Left lung (tissue), 10 donors: ENCODE measurements around the gene TACO1. TPM values are rescaled to one million over a fixed set of nuclear protein-coding genes. Genes with fewer than 3 reads are reported as not detected.

ENCODE experiments used
- ATAC-seq: fragments of 200-7000 bp; cut with Tn5 transposase; one replicate; pipeline ENCODE4 v1.9.1; 2020; ENCODE audit warnings: moderate library complexity
- DNase-seq, 4 donors: peaks; one replicate each; pipeline ENCODE4 v3.0.0-alpha.2; 2013 to 2020
- H3K27ac ChIP-seq, 2 donors: fragments of 200-600 bp; sonication (generic) in 1 of 2; one replicate each; pipeline versions ENCODE4 v1.5.0 to v1.8.0; 2020 to 2021
- H3K27me3 ChIP-seq, 2 donors: fragments of 200-600 bp; sonication (generic) in 1 of 2; one replicate each; pipeline versions ENCODE4 v1.5.0 to v1.8.0; 2020 to 2021
- H3K36me3 ChIP-seq, 2 donors: fragments of 200-600 bp; sonication (generic) in 1 of 2; one replicate each; pipeline versions ENCODE4 v1.5.0 to v1.8.0; 2020 to 2021
- H3K4me1 ChIP-seq, 2 donors: fragments of 200-600 bp; one replicate each; pipeline ENCODE4 v1.8.0; 2021
- H3K4me3 ChIP-seq, 2 donors: fragments of 200-600 bp; sonication (generic) in 1 of 2; one replicate each; pipeline versions ENCODE4 v1.5.0 to v1.8.0; 2020 to 2021; ENCODE audit warnings: mild to moderate bottlenecking in 1 of 2
- H3K9me3 ChIP-seq, 2 donors: fragments of 200-600 bp; sonication (generic) in 1 of 2; one replicate each; pipeline versions ENCODE4 v1.5.0 to v1.8.0; 2020 to 2021
- CTCF ChIP-seq, 2 donors: fragments of 200-600 bp; sonication (generic) in 1 of 2; IDR thresholded peaks; one replicate each; pipeline versions ENCODE4 v1.5.0 to v1.8.0; 2021; ENCODE audit warnings: antibody characterized with exemption in 2 of 2
- intact Hi-C, 2 donors: fragments of 100-400 bp; cut with DNase I; formaldehyde crosslinking; loops; one replicate each; pipeline versions ENCODE4 v1.11.2 to v1.14.2; 2022
- polyA plus RNA-seq, 6 donors: library from polyadenylated mRNA; unstranded; fragments of 120-200 nt; gene quantifications; one replicate each; pipeline ENCODE4 v1.2.1, GENCODE V29; 2013; ENCODE audit not compliant: insufficient read length in 6 of 6
- total RNA-seq, 2 donors: library from RNA; stranded (reverse); fragmentation: NEBNext Ultra II Directional; extraction: Animal tissue kit (Norgen Biotek cat#: 25700); gene quantifications; one replicate each; pipeline ENCODE4 v1.2.1, GENCODE V29; 2021
- donor health status: DM: no; HTN: yes; CAD: no.
- donor health status: DM: no; HTN: no; CAD: no.

The TACO1 gene
- total and polyA plus RNA-seq, 8 donors = 15.1 to 20.2 (median 18.1) TPM

- H3K9me3 ChIP-seq = no peaks in the 10 kb centered on the region
- ATAC-seq = no peak
These were observed 5.6 kb upstream of the TACO1 start for GRCh38 chr17:63595132-63595531.

DNA sequence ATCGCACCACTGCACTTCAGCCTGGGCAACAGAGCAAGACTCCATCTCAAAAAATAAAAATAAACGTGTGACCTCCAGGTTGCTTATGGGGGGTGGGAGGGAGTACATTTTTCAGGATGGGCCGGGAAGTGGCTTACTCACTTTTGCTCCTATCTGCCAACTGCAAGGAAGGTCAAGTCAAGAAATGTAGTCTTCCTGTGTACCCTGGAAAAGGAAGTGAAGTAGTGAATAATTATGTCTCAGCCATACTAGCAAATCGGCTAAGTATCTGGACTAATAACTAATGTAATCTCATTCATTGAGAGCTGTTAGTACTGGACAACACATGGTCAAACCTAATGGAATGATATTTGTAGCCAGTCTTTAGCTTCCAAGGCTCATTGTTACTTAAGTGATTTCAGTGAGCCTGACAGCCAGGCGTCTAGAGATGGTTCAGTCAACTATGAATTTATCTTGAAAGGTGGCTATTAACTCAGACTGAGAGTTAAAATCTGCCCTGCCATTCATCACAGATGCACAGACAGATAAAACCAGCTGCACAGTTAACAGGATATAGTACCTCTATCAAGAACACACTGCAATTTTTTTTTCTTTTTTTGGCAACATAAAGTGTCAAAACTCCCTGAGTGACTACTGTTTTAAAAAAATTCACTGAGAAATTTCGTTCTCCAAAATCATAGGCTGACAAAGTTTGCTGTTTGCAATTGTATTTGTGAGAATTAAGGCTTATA lies 3.7 kb upstream of the TACO1 start:
- no peak overlapping the region for H3K4me3 ChIP-seq
- H3K4me1 ChIP-seq = peaks cover 0 to 18% of the 10 kb centered on the region in 2 donors
- DNase-seq = no peak
- intact Hi-C loops = no loop called here
- H3K27me3 ChIP-seq = no peaks in the 10 kb centered on the region
- ATAC-seq = no peak
- H3K36me3 ChIP-seq = peaks cover 0 to 20% of the 10 kb centered on the region in 2 donors
- no peak for TF ChIP-seq CTCF (IDR thresholded peaks at IDR 0.05)
- H3K27ac ChIP-seq = no peak overlapping the region
- H3K9me3 ChIP-seq = no peaks in the 10 kb centered on the region

More at GRCh38 chr17:63595132-63595531, 5.6 kb upstream of the TACO1 start:
- DNase-seq = no peak
- intact Hi-C loops = no loop called here
- peaks cover 0 to 39% of the 10 kb centered on the region in 2 donors for H3K36me3 ChIP-seq
- no peaks in the 10 kb centered on the region for H3K27me3 ChIP-seq
- peaks cover 0 to 4% of the 10 kb centered on the region in 2 donors for H3K4me1 ChIP-seq
- no peak overlapping the region for H3K27ac ChIP-seq
- no peak overlapping the region for H3K4me3 ChIP-seq
- no peak for TF ChIP-seq CTCF (IDR thresholded peaks at IDR 0.05)

GRCh38 chr17:63598281-63598680 lies 2.4 kb upstream of the TACO1 start:
- no peak for TF ChIP-seq CTCF (IDR thresholded peaks at IDR 0.05)
- Histone ChIP-seq H3K36me3 (peaks cover 0 to 9% of the 10 kb centered on the region in 2 donors), H3K9me3 (no peaks in the 10 kb centered on the region), H3K27ac (no peak overlapping the region), H3K4me1 (peaks cover 0 to 22% of the 10 kb centered on the region in 2 donors), H3K27me3 (no peaks in the 10 kb centered on the region), H3K4me3 (no peak overlapping the region)
- ATAC-seq = no peak
- intact Hi-C loops = no loop called here
- no peak for DNase-seq

DNA sequence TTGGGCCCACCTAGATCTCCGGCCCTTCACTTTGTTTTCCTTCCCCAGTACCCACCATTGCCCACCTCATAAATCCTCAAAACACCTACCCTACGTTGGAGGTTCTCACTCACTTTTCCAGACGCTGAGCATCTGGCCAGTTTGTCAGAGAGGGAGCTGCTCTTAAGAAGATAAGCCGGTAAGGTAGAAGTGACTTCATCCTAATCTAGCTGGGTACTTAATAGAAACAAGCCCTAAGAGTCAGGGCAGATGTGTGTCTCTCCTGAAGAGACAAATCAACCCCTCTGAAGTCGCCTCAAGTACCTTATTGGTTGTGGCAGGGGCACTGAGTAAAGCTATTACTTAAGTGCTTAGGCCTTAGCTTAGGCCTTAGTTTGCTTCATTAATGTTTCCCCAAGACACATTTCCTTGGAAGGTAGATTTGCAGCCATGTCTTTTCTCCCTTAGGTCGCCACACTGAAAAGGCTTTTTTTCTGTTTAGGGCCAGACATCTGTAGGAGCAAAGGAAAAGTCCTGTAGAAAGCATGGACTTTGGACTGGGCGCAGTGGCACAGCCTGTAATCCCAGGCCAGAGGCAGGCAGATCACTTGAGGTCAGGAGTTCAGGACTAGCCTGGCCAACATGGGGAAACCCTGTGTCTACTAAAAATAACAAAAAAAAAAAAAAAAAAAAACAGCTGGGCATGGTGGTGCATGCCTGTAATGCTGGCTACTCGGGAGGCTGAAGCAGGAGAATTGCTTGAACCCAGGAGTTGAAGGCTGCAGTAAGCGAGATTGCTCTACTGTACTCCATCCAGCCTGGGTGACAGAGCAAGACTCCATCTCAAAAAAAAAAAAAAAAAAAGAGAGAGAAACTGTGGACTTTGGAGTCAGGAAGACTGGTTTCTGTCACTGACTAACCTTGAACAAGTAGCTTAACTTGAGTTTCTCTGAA lies 1.0 kb downstream of the TACO1 start:
- no peaks in the 10 kb centered on the region for H3K27me3 ChIP-seq
- peaks cover 0 to 24% of the 10 kb centered on the region in 2 donors for H3K36me3 ChIP-seq
- peak overlapping the region; percentile 83 to 91 for H3K4me3 ChIP-seq
- no peak for DNase-seq
- peaks cover 0 to 22% of the 10 kb centered on the region in 2 donors for H3K4me1 ChIP-seq
- H3K9me3 ChIP-seq = no peaks in the 10 kb centered on the region
- peak overlapping the region in 1 of 2 donors; percentile 83 for H3K27ac ChIP-seq
- ATAC-seq = peak; percentile 5
- TF ChIP-seq CTCF (IDR thresholded peaks at IDR 0.05) = no peak
- intact Hi-C loops = no loop called here
